ENCODE data around the gene UACA.

The UACA gene

DNA sequence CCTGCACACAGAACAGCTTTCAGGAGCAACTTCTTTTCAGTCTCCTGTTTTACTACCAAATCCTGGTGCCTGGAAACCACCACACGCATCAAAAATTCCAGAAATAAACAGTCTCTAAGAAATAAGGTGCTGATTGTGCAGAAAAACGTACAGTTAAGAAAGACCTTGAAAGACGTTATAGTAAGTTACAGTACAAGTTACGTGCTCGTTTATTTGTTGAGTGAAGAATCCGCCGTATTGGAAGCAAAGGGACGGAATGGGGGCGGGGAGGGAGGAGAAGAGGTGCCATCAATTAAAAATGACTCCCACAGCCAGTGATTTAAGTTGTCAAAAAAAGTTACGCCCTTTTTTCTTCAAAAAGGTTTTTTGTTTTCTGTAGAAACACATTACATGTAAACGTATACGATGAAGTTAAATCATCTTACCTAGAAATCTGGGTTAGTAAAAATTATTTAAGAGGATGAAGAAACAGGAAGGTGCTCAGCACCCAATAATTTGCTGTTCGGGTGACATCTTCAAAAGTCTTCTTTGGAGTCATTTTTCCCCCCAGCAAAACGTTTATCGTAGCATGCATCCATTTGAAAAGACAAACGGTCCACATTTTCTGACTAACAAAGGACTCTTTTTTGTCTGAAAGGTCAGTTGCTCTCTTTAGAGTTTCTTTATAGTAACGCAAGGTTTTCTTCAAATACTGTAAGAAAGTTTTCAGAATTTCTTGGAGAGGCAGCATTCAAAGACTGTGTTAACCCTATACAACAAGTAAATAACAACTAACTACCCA, 782 bp upstream of the UACA start:
- no peaks in the 10 kb centered on the region for H3K9me3 ChIP-seq (ENCODE audit: insufficient read depth, low read depth, low read length)
- H4K20me1 ChIP-seq (ENCODE audit: insufficient read depth, low read length, poor library complexity, severe bottlenecking), result peaks cover 3% of the 10 kb centered on the region
- peak overlapping the region; percentile 90 for H3K4me3 ChIP-seq (ENCODE audit: low read length, poor library complexity, severe bottlenecking)
- H3K4me2 ChIP-seq (ENCODE audit: low read depth, low read length, poor library complexity, severe bottlenecking), result peak overlapping the region; percentile 98
- no peaks in the 10 kb centered on the region; the same call in 1 of the 2 replicates for H3F3A ChIP-seq (ENCODE audit: low read depth)
- peak overlapping the region; percentile 96 for H2AFZ ChIP-seq (ENCODE audit: low read length)
- peak overlapping the region; percentile 75 for H3K9ac ChIP-seq (ENCODE audit: low read depth, low read length, poor library complexity, severe bottlenecking)
- peaks cover 25% of the 10 kb centered on the region for H3K4me1 ChIP-seq (ENCODE audit: insufficient read depth, low read length, poor library complexity, severe bottlenecking)
- peaks cover 6% of the 10 kb centered on the region for H3K27me3 ChIP-seq (ENCODE audit: insufficient read depth, low read length, poor library complexity, severe bottlenecking)
- peaks cover 13% of the 10 kb centered on the region for H3K79me2 ChIP-seq (ENCODE audit: insufficient read depth, low read length)
- no peak for TF ChIP-seq EZH2phosphoT487 (IDR thresholded peaks at IDR 0.05; ENCODE audit: borderline replicate concordance)
- TF ChIP-seq, protein P1, sequence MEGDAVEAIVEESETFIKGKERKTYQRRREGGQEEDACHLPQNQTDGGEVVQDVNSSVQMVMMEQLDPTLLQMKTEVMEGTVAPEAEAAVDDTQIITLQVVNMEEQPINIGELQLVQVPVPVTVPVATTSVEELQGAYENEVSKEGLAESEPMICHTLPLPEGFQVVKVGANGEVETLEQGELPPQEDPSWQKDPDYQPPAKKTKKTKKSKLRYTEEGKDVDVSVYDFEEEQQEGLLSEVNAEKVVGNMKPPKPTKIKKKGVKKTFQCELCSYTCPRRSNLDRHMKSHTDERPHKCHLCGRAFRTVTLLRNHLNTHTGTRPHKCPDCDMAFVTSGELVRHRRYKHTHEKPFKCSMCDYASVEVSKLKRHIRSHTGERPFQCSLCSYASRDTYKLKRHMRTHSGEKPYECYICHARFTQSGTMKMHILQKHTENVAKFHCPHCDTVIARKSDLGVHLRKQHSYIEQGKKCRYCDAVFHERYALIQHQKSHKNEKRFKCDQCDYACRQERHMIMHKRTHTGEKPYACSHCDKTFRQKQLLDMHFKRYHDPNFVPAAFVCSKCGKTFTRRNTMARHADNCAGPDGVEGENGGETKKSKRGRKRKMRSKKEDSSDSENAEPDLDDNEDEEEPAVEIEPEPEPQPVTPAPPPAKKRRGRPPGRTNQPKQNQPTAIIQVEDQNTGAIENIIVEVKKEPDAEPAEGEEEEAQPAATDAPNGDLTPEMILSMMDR (conservative IDR thresholded peaks at IDR 0.05; ENCODE audit: low read length), result no peak
- no peaks in the 10 kb centered on the region for H3K36me3 ChIP-seq (ENCODE audit: insufficient read depth, low read length)
- no peaks in the 10 kb centered on the region for H3K9me2 ChIP-seq (replicated peaks; ENCODE audit: low read depth, low read length)

DNA sequence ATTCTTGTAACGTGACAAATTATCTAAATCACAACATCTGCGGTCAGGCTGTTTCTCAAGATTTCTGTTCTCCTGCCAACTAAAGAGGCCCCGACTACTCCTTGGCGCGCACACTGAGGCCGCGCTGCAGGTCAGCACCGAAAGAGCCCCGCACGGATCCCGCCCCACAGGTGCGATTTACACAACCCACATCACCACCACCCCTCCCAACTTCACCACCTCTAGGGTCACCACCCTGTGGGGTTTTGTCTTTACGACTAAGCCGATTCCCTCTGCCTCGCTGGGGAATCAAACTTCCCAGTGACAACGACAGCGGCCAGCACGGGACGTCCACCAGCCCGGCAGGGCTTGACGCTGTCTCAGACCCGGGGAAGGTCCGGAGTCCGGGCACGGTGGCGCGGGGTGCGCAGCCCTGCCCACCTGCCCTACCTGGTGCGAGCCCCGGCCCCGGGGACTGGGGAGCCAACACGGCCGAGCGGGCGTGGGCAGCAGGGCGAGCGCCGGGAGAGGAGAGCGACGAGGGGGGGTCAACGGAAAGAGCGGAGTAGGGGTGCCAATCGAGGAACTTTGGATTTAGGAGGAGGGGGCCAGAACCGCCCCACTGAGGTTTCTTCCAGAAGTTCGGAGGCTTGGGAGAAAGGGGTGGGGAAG, 764 bp downstream of the UACA start:
- peaks cover 40% of the 10 kb centered on the region for H3K4me1 ChIP-seq (ENCODE audit: insufficient read depth, low read length, poor library complexity, severe bottlenecking)
- H3K4me2 ChIP-seq (ENCODE audit: low read depth, low read length, poor library complexity, severe bottlenecking), result peak overlapping the region; percentile 98
- H2AFZ ChIP-seq (ENCODE audit: low read length), result peak overlapping the region; percentile 96
- no peak for TF ChIP-seq EZH2phosphoT487 (IDR thresholded peaks at IDR 0.05; ENCODE audit: borderline replicate concordance)
- TF ChIP-seq, protein P1 (conservative IDR thresholded peaks at IDR 0.05; ENCODE audit: low read length), result no peak
- peak overlapping the region; percentile 75 for H3K9ac ChIP-seq (ENCODE audit: low read depth, low read length, poor library complexity, severe bottlenecking)
- H3K9me2 ChIP-seq (replicated peaks; ENCODE audit: low read depth, low read length), result no peaks in the 10 kb centered on the region
- no peaks in the 10 kb centered on the region for H3K36me3 ChIP-seq (ENCODE audit: insufficient read depth, low read length)
- H3K4me3 ChIP-seq (ENCODE audit: low read length, poor library complexity, severe bottlenecking), result peak overlapping the region; percentile 90
- peaks cover 3% of the 10 kb centered on the region for H4K20me1 ChIP-seq (ENCODE audit: insufficient read depth, low read length, poor library complexity, severe bottlenecking)
- H3F3A ChIP-seq (ENCODE audit: low read depth), result no peaks in the 10 kb centered on the region; the same call in 1 of the 2 replicates
- peaks cover 13% of the 10 kb centered on the region for H3K79me2 ChIP-seq (ENCODE audit: insufficient read depth, low read length)
- no peaks in the 10 kb centered on the region for H3K9me3 ChIP-seq (ENCODE audit: insufficient read depth, low read depth, low read length)
- peaks cover 6% of the 10 kb centered on the region for H3K27me3 ChIP-seq (ENCODE audit: insufficient read depth, low read length, poor library complexity, severe bottlenecking)

DNA sequence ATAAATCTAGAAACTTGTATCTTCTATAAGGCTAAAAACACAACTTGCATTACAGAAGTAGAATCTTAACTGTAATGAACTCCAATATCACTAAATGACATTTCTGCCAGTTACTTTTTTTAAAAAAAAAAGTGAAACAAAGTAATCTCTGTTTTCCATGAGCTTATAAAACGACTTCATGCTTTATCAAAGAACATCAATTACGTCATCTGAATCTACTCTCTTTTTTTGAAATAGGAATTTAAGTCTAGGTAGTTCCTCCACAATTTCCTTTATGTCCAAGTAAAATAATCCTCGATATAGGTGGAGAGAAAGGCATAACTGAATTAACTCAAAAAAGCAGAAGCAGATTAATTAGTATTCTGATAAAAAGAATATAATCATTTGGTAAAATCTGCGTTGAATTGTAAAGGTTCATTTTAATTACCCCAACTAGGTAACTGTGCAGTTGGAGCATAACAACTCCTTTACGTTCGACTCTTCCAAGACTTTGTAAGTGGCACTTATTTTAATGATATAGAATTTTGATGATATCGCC, 1.4 kb downstream of the UACA start:
- peaks cover 3% of the 10 kb centered on the region for H4K20me1 ChIP-seq (ENCODE audit: insufficient read depth, low read length, poor library complexity, severe bottlenecking)
- H3K9ac ChIP-seq (ENCODE audit: low read depth, low read length, poor library complexity, severe bottlenecking), result peak overlapping the region; percentile 75
- H2AFZ ChIP-seq (ENCODE audit: low read length), result 0 out of 2 replicates have a peak overlapping the region, but pooled peaks have one; percentile 96
- H3K36me3 ChIP-seq (ENCODE audit: insufficient read depth, low read length), result no peaks in the 10 kb centered on the region
- H3K79me2 ChIP-seq (ENCODE audit: insufficient read depth, low read length), result peaks cover 13% of the 10 kb centered on the region
- H3K4me1 ChIP-seq (ENCODE audit: insufficient read depth, low read length, poor library complexity, severe bottlenecking), result peaks cover 46% of the 10 kb centered on the region
- no peaks in the 10 kb centered on the region; the same call in 1 of the 2 replicates for H3F3A ChIP-seq (ENCODE audit: low read depth)
- TF ChIP-seq, protein P1 (conservative IDR thresholded peaks at IDR 0.05; ENCODE audit: low read length), result no peak
- TF ChIP-seq EZH2phosphoT487 (IDR thresholded peaks at IDR 0.05; ENCODE audit: borderline replicate concordance), result no peak
- H3K4me3 ChIP-seq (ENCODE audit: low read length, poor library complexity, severe bottlenecking), result peak overlapping the region; percentile 90
- H3K9me2 ChIP-seq (replicated peaks; ENCODE audit: low read depth, low read length), result no peaks in the 10 kb centered on the region
- H3K9me3 ChIP-seq (ENCODE audit: insufficient read depth, low read depth, low read length), result no peaks in the 10 kb centered on the region
- peak overlapping the region; percentile 98 for H3K4me2 ChIP-seq (ENCODE audit: low read depth, low read length, poor library complexity, severe bottlenecking)
- peaks cover 6% of the 10 kb centered on the region for H3K27me3 ChIP-seq (ENCODE audit: insufficient read depth, low read length, poor library complexity, severe bottlenecking)
